Left hindlimb (tissue), 1 donor: ENCODE results near the gene KRT77.
"Not testable (repeated sequence)": the region's sequence is repeated elsewhere in the genome, so short reads cannot be mapped to it uniquely, and the experiment has no call there.

Experiments used
- DNase-seq: peaks from one replicate; pipeline ENCODE4 v3.0.0-alpha.2; 2018

Gene KRT77

GRCh38 chr12:52673713-52674432 lies 29.5 kb downstream of the KRT77 start:
- DNase-seq, result no peak

GRCh38 chr12:52673217-52673616 lies 30.1 kb downstream of the KRT77 start:
- no peak for DNase-seq

GRCh38 chr12:52672321-52672933 lies 30.9 kb downstream of the KRT77 start:
- DNase-seq, result no peak

GRCh38 chr12:52670961-52671360 lies 32.4 kb downstream of the KRT77 start:
- no peak for DNase-seq

GRCh38 chr12:52670506-52670905 lies 32.8 kb downstream of the KRT77 start:
- DNase-seq, result no peak

- not testable (repeated sequence) for DNase-seq
Observed at GRCh38 chr12:52669941-52670340, 33.4 kb downstream of the KRT77 start.

- DNase-seq, result no peak
Observed at GRCh38 chr12:52669426-52669825, 33.9 kb downstream of the KRT77 start.

GRCh38 chr12:52667931-52668330 lies 35.4 kb downstream of the KRT77 start:
- no peak for DNase-seq

GRCh38 chr12:52667509-52667908 lies 35.8 kb downstream of the KRT77 start:
- no peak for DNase-seq

- no peak for DNase-seq
Observed at GRCh38 chr12:52666471-52666870, 36.9 kb downstream of the KRT77 start.

GRCh38 chr12:52663420-52663819 lies 39.9 kb downstream of the KRT77 start:
- DNase-seq, result no peak

GRCh38 chr12:52662918-52663229 lies 40.5 kb downstream of the KRT77 start:
- no peak for DNase-seq

GRCh38 chr12:52662093-52662917 lies 41.0 kb downstream of the KRT77 start:
- DNase-seq, result no peak

GRCh38 chr12:52661668-52662067 lies 41.7 kb downstream of the KRT77 start:
- DNase-seq, result no peak

GRCh38 chr12:52660934-52661499 lies 42.3 kb downstream of the KRT77 start:
- DNase-seq, result no peak

GRCh38 chr12:52659951-52660350 lies 43.4 kb downstream of the KRT77 start:
- no peak for DNase-seq

- DNase-seq, result no peak
Observed at GRCh38 chr12:52659395-52659794, 43.9 kb downstream of the KRT77 start.

- no peak for DNase-seq
Observed at GRCh38 chr12:52658196-52658595, 45.1 kb downstream of the KRT77 start.

GRCh38 chr12:52657250-52657902 lies 45.9 kb downstream of the KRT77 start:
- DNase-seq, result no peak

- DNase-seq, result no peak
Observed at GRCh38 chr12:52656616-52657015, 46.7 kb downstream of the KRT77 start.

- no peak for DNase-seq
Observed at GRCh38 chr12:52655720-52656124, 47.6 kb downstream of the KRT77 start.

- DNase-seq, result no peak
Observed at GRCh38 chr12:52655251-52655650, 48.1 kb downstream of the KRT77 start.

- no peak for DNase-seq
Observed at GRCh38 chr12:52651726-52652261, 51.5 kb downstream of the KRT77 start, which contains the start of gene KRT2. Gene KRT2 (minus strand): TSS chr12:52652211. CDS start chr12:52652142, 69 bp downstream.
